Kidney epithelial cell (primary cell): ENCODE measurements around the gene TRMU. TPM values are rescaled to one million over a fixed set of nuclear protein-coding genes. Genes with fewer than 3 reads are reported as not detected.

Experiments used
- DNase-seq: peaks from one replicate; pipeline ENCODE4 v3.0.0-alpha.2; 2010; ENCODE audit warnings: low read depth
- H3K27me3 ChIP-seq: 2 replicates; pipeline ENCODE4 v1.6.0; 2011; ENCODE audit warnings: low read length; ENCODE audit not compliant: control insufficient read depth, insufficient read depth
- H3K36me3 ChIP-seq: 2 replicates; pipeline ENCODE4 v1.5.1; 2011; ENCODE audit warnings: low read length; ENCODE audit not compliant: control insufficient read depth, insufficient read depth
- H3K4me3 ChIP-seq: 2 replicates; pipeline ENCODE4 v1.5.1; 2011; ENCODE audit warnings: low read depth, mild to moderate bottlenecking, control low read depth, low read length
- total RNA-seq: library from RNA; depleted of rRNA; stranded (reverse); fragments of >200 nt; gene quantifications from 2 replicates; pipeline ENCODE4 v1.2.3, GENCODE V29; 2015
- TF ChIP-seq, protein P1 (sequence below): IDR thresholded peaks from 2 replicates; pipeline ENCODE4 v1.5.1; 2011; ENCODE audit warnings: mild to moderate bottlenecking, moderate library complexity, low read length, control low read depth, inconsistent platforms; ENCODE audit not compliant: insufficient read depth, poor library complexity, severe bottlenecking

The TRMU gene
- total RNA-seq, 1 donor from 2014 or later: 20.8 TPM

GRCh38 chr22:46320716-46321386, 14.7 kb upstream of the TRMU start:
- Histone ChIP-seq H3K36me3 (peaks cover 1% of the 10 kb centered on the region), H3K4me3 (no peak overlapping the region), H3K27me3 (no peaks in the 10 kb centered on the region)
- no peak for DNase-seq
- TF ChIP-seq, protein P1, sequence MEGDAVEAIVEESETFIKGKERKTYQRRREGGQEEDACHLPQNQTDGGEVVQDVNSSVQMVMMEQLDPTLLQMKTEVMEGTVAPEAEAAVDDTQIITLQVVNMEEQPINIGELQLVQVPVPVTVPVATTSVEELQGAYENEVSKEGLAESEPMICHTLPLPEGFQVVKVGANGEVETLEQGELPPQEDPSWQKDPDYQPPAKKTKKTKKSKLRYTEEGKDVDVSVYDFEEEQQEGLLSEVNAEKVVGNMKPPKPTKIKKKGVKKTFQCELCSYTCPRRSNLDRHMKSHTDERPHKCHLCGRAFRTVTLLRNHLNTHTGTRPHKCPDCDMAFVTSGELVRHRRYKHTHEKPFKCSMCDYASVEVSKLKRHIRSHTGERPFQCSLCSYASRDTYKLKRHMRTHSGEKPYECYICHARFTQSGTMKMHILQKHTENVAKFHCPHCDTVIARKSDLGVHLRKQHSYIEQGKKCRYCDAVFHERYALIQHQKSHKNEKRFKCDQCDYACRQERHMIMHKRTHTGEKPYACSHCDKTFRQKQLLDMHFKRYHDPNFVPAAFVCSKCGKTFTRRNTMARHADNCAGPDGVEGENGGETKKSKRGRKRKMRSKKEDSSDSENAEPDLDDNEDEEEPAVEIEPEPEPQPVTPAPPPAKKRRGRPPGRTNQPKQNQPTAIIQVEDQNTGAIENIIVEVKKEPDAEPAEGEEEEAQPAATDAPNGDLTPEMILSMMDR: no peak

GRCh38 chr22:46322711-46323110, 12.8 kb upstream of the TRMU start:
- DNase-seq: no peak
- H3K36me3 ChIP-seq: peaks cover 1% of the 10 kb centered on the region
- H3K27me3 ChIP-seq: no peaks in the 10 kb centered on the region
- no peak overlapping the region for H3K4me3 ChIP-seq
- TF ChIP-seq, protein P1: no peak

DNA sequence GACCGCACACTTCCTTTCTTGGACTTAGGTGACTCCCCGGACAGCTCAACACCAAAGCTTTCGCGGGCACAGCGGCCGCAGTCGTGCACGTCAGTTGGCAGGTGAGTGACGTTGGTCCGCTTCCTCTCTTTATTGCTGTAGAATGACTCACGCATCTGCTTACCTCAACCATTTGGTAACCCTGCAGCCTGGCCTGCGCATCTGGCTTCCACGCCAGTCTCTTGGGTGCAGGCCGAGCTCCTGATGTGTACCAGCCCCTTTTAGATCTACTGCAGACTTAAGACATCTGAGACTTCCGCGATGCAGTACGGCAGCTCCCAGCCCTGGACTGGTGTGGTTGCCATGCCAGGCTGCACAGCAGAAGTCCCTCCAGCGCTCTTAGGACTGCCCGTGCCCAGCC, 12.4 kb upstream of the TRMU start:
- no peak for DNase-seq
- H3K36me3 ChIP-seq: peaks cover 1% of the 10 kb centered on the region
- no peaks in the 10 kb centered on the region for H3K27me3 ChIP-seq
- TF ChIP-seq, protein P1: no peak
- H3K4me3 ChIP-seq: no peak overlapping the region

DNA sequence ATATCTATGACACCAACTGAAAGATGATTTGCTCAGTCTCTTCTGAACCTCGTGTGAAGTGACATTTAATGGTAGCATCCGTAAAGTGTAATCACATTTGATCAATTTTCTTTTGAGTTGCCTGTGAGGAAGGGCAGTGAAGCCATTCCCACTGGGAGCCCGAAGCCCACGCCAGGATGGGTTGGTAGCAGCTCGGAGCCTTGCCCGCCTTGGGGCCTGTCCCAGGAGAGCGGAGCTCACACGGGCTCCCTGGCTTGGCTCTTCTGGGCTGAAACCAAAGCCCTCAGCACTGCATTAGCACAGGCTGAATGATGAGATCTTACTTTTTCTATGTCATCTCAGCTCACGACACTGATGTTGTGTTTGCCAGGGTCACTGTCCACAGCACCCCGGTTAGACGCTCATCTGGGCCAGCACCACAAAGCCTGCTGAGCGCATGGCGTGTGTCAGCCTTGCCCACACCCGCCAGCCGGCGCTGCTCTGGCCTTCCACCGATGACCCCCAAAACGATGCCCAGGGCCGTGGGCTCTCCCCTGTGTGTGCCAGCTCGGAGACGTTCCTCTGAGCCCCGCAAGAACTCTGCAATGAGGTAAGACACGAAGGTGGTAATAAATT, 9.3 kb upstream of the TRMU start:
- peaks cover 5% of the 10 kb centered on the region for H3K36me3 ChIP-seq
- TF ChIP-seq, protein P1: no peak

GRCh38 chr22:46327691-46328465, 7.6 kb upstream of the TRMU start:
- no peaks in the 10 kb centered on the region for H3K27me3 ChIP-seq
- peaks cover 4% of the 10 kb centered on the region for H3K36me3 ChIP-seq
- no peak overlapping the region for H3K4me3 ChIP-seq
- DNase-seq: no peak
- TF ChIP-seq, protein P1: no peak

More for the DNA sequence above, 9.3 kb upstream of the TRMU start:
- no peak for DNase-seq
- Histone ChIP-seq H3K27me3 (no peaks in the 10 kb centered on the region), H3K4me3 (no peak overlapping the region)
